Regular cardiac myocyte (primary cell): Measurements from ENCODE around the gene DNAL4. TPM values are rescaled to one million over a fixed set of nuclear protein-coding genes. Genes with fewer than 3 reads are reported as not detected.

Source experiments
- total RNA-seq: library from RNA; depleted of rRNA; stranded (reverse); fragments of >200 nt; gene quantifications from 2 replicates; pipeline ENCODE4 v1.2.3, GENCODE V29; 2014

Gene DNAL4
- total RNA-seq = 8.8 and 19.7 TPM in 2 replicates

GRCh38 chr22:38793721-38794466, at the start of gene DNAL4:
Gene DNAL4, minus strand, starts transcription at chr22:38794143. Its CDS starts 11,412 bp downstream, at chr22:38782731.

GRCh38 chr22:38755911-38756532, 37.9 kb downstream of the DNAL4 start, which contains the start of gene SUN2:
Gene SUN2, minus strand, starts transcription at chr22:38755998. Its CDS starts 3,370 bp downstream, at chr22:38752628.

Other genes with a start within 250 kb of the DNAL4 start
- gene DMC1, start 224.0 kb downstream of the DNAL4 start, total RNA-seq = 1.4 and 4.2 TPM in 2 replicates
- gene FAM227A, start 137.8 kb downstream of the DNAL4 start, total RNA-seq = 1.3 and 1.7 TPM in 2 replicates
- 17.8 and 30.7 TPM in 2 replicates for gene CBY1, start 137.5 kb downstream of the DNAL4 start, total RNA-seq
- 62.9 and 118 TPM in 2 replicates for gene TOMM22, start 112.2 kb downstream of the DNAL4 start, total RNA-seq
- 55.4 and 74.7 TPM in 2 replicates for gene JOSD1, start 93.2 kb downstream of the DNAL4 start, total RNA-seq
- 27.2 and 28.5 TPM in 2 replicates for gene GTPBP1, start 88.2 kb downstream of the DNAL4 start, total RNA-seq
- gene SUN2, start 38.1 kb downstream of the DNAL4 start, total RNA-seq = 65.6 and 69.1 TPM in 2 replicates
- gene NPTXR, start 49.9 kb upstream of the DNAL4 start, total RNA-seq = 0.58 and 2.5 TPM in 2 replicates
- 42.0 and 60.4 TPM in 2 replicates for gene CBX6, start 78.1 kb upstream of the DNAL4 start, total RNA-seq
- not detected in 2 replicates for gene APOBEC3A, start 163.5 kb upstream of the DNAL4 start, total RNA-seq
- 0.56 and 13.0 TPM in 2 replicates for gene APOBEC3B, start 188.2 kb upstream of the DNAL4 start, total RNA-seq
- gene APOBEC3C, start 220.1 kb upstream of the DNAL4 start, total RNA-seq = 7.0 and 11.3 TPM in 2 replicates
- 1.3 and 1.7 TPM in 2 replicates for gene APOBEC3D, start 227.0 kb upstream of the DNAL4 start, total RNA-seq
- gene APOBEC3F, start 246.7 kb upstream of the DNAL4 start, total RNA-seq = 5.4 and 6.8 TPM in 2 replicates